ENCODE data around the gene EIF4EBP3.

DNA sequence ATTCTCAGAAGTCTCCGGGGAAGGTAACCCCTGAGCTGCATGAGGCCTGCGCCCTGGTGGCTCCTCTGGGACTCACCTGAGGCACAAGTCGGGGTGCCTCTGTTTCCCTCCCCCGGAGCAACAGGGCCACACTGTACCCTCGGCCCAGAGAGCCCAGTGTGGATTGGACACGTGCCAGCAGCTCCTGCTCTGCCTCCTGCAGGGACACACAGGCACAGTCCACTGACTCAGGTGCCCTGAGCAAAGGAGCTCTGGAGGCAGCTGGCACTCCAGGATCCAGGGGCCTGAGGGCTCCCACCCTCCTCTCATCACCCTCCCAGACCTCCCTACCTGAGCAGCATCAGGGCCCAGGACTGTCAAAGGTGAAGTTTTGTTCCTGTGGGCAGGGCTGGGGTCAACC is 46.7 kb downstream of the EIF4EBP3 start:
- TF ChIP-seq, protein P1, sequence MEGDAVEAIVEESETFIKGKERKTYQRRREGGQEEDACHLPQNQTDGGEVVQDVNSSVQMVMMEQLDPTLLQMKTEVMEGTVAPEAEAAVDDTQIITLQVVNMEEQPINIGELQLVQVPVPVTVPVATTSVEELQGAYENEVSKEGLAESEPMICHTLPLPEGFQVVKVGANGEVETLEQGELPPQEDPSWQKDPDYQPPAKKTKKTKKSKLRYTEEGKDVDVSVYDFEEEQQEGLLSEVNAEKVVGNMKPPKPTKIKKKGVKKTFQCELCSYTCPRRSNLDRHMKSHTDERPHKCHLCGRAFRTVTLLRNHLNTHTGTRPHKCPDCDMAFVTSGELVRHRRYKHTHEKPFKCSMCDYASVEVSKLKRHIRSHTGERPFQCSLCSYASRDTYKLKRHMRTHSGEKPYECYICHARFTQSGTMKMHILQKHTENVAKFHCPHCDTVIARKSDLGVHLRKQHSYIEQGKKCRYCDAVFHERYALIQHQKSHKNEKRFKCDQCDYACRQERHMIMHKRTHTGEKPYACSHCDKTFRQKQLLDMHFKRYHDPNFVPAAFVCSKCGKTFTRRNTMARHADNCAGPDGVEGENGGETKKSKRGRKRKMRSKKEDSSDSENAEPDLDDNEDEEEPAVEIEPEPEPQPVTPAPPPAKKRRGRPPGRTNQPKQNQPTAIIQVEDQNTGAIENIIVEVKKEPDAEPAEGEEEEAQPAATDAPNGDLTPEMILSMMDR (IDR thresholded peaks at IDR 0.05): no peak
- TF ChIP-seq POLR2A (IDR thresholded peaks at IDR 0.05): no peak

Measured in thyroid gland (tissue), 4 donors.